HepG2 (cell line): ENCODE measurements around the gene TTLL10. TPM values are rescaled to one million over a fixed set of nuclear protein-coding genes. Genes with fewer than 3 reads are reported as not detected.

Experiments
- FOXM1 ChIP-seq: sonication (generic); formaldehyde crosslinking; IDR thresholded peaks from 2 replicates; pipeline ENCODE4 v1.5.0; 2020; ENCODE audit warnings: missing genetic modification reagents
- GFI1 ChIP-seq: sonication (generic); formaldehyde crosslinking; IDR thresholded peaks from 2 replicates; pipeline ENCODE4 v1.5.0; 2020; ENCODE audit warnings: missing genetic modification reagents, mild to moderate bottlenecking, borderline replicate concordance
- HDAC1 ChIP-seq: sonication (generic); formaldehyde crosslinking; IDR thresholded peaks from 2 replicates; pipeline ENCODE4 v1.5.1; 2020; ENCODE audit warnings: mild to moderate bottlenecking, missing genetic modification reagents
- HIVEP1 ChIP-seq: sonication (generic); formaldehyde crosslinking; IDR thresholded peaks from 2 replicates; pipeline ENCODE4 v1.4.0; 2020; ENCODE audit warnings: mild to moderate bottlenecking, missing genetic modification reagents
- HNRNPH1 ChIP-seq: fragments of 200-400 bp; formaldehyde crosslinking; optimal IDR thresholded peaks from 2 replicates; pipeline ENCODE3; 2017; ENCODE audit warnings: mild to moderate bottlenecking, low read depth, low read length
- NFE2 ChIP-seq: sonication (generic); formaldehyde crosslinking; IDR thresholded peaks from 2 replicates; pipeline ENCODE4 v1.4.0; 2020; ENCODE audit warnings: missing genetic modification reagents
- NONO ChIP-seq, 2 experiments: fragments of 450-650 bp in 1 of 2; sonication (generic) in 1 of 2; formaldehyde crosslinking in 1 of 2; IDR thresholded peaks in 1 of 2; conservative IDR thresholded peaks in 1 of 2; 2 replicates each; pipeline versions ENCODE4 v1.6.1 to v1.8.0; 2017 to 2022; ENCODE audit warnings: mild to moderate bottlenecking in 1 of 2, missing genetic modification reagents in 1 of 2, moderate library complexity in 1 of 2
- NPAS2 ChIP-seq: sonication (generic); formaldehyde crosslinking; IDR thresholded peaks from 2 replicates; pipeline ENCODE4 v1.8.0; 2022; ENCODE audit warnings: mild to moderate bottlenecking, missing genetic modification reagents, borderline replicate concordance
- TFAP4 ChIP-seq: sonication (generic); IDR thresholded peaks from 2 replicates; pipeline ENCODE4 v1.6.1; 2016; ENCODE audit warnings: low read depth, borderline replicate concordance
- THAP9 ChIP-seq: sonication (generic); formaldehyde crosslinking; IDR thresholded peaks from 2 replicates; pipeline ENCODE4; 2020; ENCODE audit warnings: missing genetic modification reagents, mild to moderate bottlenecking, borderline replicate concordance
- ZFP37 ChIP-seq: sonication (generic); formaldehyde crosslinking; IDR thresholded peaks from 2 replicates; pipeline ENCODE4 v1.4.0; 2020; ENCODE audit warnings: missing genetic modification reagents, borderline replicate concordance
- ZFP41 ChIP-seq: sonication (generic); formaldehyde crosslinking; IDR thresholded peaks from 2 replicates; pipeline ENCODE4 v1.4.0; 2020; ENCODE audit warnings: mild to moderate bottlenecking, missing genetic modification reagents, borderline replicate concordance
- ZNF383 ChIP-seq: sonication (generic); formaldehyde crosslinking; IDR thresholded peaks from 2 replicates; pipeline ENCODE4 v1.4.0; 2020; ENCODE audit warnings: missing genetic modification reagents, mild to moderate bottlenecking, borderline replicate concordance
- ZNF552 ChIP-seq: sonication (generic); formaldehyde crosslinking; IDR thresholded peaks from 2 replicates; pipeline ENCODE4 v1.9.0; 2022; ENCODE audit warnings: missing genetic modification reagents, mild to moderate bottlenecking, borderline replicate concordance
- ZNF776 ChIP-seq: sonication (generic); formaldehyde crosslinking; IDR thresholded peaks from 2 replicates; pipeline ENCODE4 v1.4.0; 2020; ENCODE audit warnings: mild to moderate bottlenecking, missing genetic modification reagents
- ZSCAN25 ChIP-seq: sonication (generic); formaldehyde crosslinking; IDR thresholded peaks from 2 replicates; pipeline ENCODE4 v1.8.0; 2022; ENCODE audit warnings: mild to moderate bottlenecking, missing genetic modification reagents
- ZSCAN5A ChIP-seq: sonication (generic); formaldehyde crosslinking; IDR thresholded peaks from 2 replicates; pipeline ENCODE4 v1.8.0; 2022; ENCODE audit warnings: mild to moderate bottlenecking, missing genetic modification reagents, borderline replicate concordance
- ZXDC ChIP-seq: sonication (generic); formaldehyde crosslinking; IDR thresholded peaks from 2 replicates; pipeline ENCODE4 v1.5.0; 2020; ENCODE audit warnings: mild to moderate bottlenecking, missing genetic modification reagents
- polyA plus RNA-seq, 8 experiments: library from polyadenylated mRNA; depleted of rRNA in 3 of 8; stranded (reverse) in 7 of 8; unstranded in 1 of 8; fragments of >200 nt; fragmentation: Illumina TruSeq in 4 of 8; extraction: Trizol in 4 of 8; gene quantifications; 2 replicates each; pipeline versions ENCODE4 v1.2.1 to v1.2.3, GENCODE V29; 2011 to 2016; ENCODE audit warnings: low read depth in 4 of 8, missing spikeins in 1 of 8, mixed read lengths in 1 of 8; ENCODE audit not compliant: insufficient read depth in 1 of 8
- total RNA-seq, 5 experiments: library from RNA; depleted of rRNA; stranded (reverse); fragments of >200 nt; fragmentation: Illumina TruSeq; extraction: Trizol; gene quantifications; 2 replicates each; pipeline ENCODE4 v1.2.3, GENCODE V29; 2016; ENCODE audit warnings: low read depth in 1 of 5

The TTLL10 gene
- total and polyA plus RNA-seq, 2 of the 13 experiments (the other 11 are each of a cell fraction or from before 2014, with no cell fraction given): not detected

- TF ChIP-seq ZXDC (peak; percentile 74), THAP9 (CRISPR knock-in tag) (peak; percentile 74; the same call in 1 of the 2 replicates), FOXM1 (CRISPR knock-in tag) (no peak), TFAP4 (peak; percentile 38; the same call in 1 of the 2 replicates), HDAC1 (CRISPR knock-in tag) (peak; percentile 61), NFE2 (CRISPR knock-in tag) (no peak), ZFP41 (no peak), ZSCAN5A (CRISPR knock-in tag) (no peak; the same call in 1 of the 2 replicates), NPAS2 (CRISPR knock-in tag) (no peak), ZNF383 (CRISPR knock-in tag) (no peak), HNRNPH1 (no peak), HIVEP1 (CRISPR knock-in tag) (peak; percentile 89), ZSCAN25 (peak; percentile 89), ZNF552 (CRISPR knock-in tag) (no peak), ZFP37 (no peak), NONO (IDR thresholded peaks at IDR 0.05) (no peak), NONO (CRISPR knock-in tag; conservative IDR thresholded peaks at IDR 0.05) (peak; percentile 75; the same call in 1 of the 2 replicates), GFI1 (CRISPR knock-in tag) (no peak), ZNF776 (CRISPR knock-in tag) (no peak; the same call in 1 of the 2 replicates)
Measured at GRCh38 chr1:1124786-1125642, 48.7 kb upstream of the TTLL10 start (continued).
